ENCODE data around the gene DNAAF9. TPM values are rescaled to one million over a fixed set of nuclear protein-coding genes. Genes with fewer than 3 reads are reported as not detected.
"Not testable (repeated sequence)": the region's sequence is repeated elsewhere in the genome, so short reads cannot be mapped to it uniquely, and the experiment has no call there.

The DNAAF9 gene
- total RNA-seq, 6 experiments from 2014 or later = 11.7 to 15.5 (median 12.9) TPM

DNA sequence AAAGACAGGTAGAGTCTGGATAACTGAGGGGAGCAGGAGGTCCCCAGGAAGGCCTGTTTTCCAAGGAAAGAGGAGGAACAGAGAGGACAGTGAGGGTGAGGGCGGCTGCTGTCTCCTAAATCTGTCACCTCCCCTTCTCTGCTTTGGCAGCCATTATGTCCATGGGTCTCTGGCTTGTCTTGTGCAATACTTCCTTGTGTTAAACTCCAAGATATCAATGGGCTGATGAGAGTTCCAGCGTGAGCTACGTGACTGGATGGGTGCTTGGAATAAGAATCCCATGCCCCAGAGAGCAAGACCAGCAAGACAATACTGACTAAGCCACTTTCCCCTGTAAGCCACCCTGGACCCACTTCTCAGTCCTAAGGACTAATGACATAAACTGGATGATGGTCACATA, 26.3 kb upstream of the DNAAF9 start:
- Mint-ChIP-seq H3K27me3 (ENCODE audit: insufficient read depth) (peaks cover 12% of the 10 kb centered on the region), H3K4me3 (no peak overlapping the region), H3K4me1 (ENCODE audit: low read depth) (peaks cover 7% of the 10 kb centered on the region), H3K36me3 (ENCODE audit: low read depth) (no peaks in the 10 kb centered on the region), H3K27ac (no peak overlapping the region), H3K9me3 (no peaks in the 10 kb centered on the region)
- DNase-seq = no peak
- TF ChIP-seq, protein P1, sequence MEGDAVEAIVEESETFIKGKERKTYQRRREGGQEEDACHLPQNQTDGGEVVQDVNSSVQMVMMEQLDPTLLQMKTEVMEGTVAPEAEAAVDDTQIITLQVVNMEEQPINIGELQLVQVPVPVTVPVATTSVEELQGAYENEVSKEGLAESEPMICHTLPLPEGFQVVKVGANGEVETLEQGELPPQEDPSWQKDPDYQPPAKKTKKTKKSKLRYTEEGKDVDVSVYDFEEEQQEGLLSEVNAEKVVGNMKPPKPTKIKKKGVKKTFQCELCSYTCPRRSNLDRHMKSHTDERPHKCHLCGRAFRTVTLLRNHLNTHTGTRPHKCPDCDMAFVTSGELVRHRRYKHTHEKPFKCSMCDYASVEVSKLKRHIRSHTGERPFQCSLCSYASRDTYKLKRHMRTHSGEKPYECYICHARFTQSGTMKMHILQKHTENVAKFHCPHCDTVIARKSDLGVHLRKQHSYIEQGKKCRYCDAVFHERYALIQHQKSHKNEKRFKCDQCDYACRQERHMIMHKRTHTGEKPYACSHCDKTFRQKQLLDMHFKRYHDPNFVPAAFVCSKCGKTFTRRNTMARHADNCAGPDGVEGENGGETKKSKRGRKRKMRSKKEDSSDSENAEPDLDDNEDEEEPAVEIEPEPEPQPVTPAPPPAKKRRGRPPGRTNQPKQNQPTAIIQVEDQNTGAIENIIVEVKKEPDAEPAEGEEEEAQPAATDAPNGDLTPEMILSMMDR (IDR thresholded peaks at IDR 0.05) = no peak

DNA sequence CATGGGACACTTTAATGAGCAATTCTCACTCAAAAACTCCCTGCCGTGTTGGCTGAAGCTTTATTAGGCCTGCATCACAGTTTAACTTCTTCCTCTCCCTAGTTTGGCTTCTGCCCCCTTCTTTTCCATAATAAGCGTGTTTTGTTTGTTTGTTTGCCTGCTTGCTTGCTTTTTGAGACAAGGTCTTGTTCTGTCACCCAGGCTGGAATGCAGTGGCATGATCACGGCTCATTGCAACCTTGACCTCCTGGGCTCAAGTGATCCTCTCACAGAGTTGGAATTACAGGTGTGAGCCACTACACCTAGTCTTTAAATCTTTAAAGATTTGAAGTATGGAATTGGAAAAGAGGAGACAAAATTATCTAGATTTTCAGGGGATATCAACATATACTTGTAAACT, 25.4 kb upstream of the DNAAF9 start:
- no peak for DNase-seq
- H3K27ac Mint-ChIP-seq = no peak overlapping the region

DNA sequence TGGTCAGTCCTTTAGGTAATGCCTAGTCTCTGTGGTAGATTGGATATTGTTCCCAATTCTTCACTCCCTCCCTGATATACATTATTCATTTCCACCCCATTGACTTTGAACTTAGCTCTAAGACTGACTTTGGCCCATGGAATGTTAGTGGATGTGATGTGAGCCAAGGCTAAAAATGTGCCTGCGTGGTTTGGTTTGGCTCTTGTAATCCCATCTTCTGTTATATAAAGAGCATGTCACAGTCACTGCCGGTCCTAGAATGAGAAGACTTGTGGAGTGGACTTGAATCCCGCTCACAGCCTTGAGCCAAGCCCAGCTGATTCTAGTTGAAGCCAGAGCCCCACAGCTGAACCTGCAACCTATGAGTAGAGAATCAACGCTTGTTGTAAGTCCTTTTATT, 23.6 kb upstream of the DNAAF9 start:
- TF ChIP-seq, protein P1 (IDR thresholded peaks at IDR 0.05) = no peak
- Mint-ChIP-seq H3K27me3 (ENCODE audit: insufficient read depth) (peaks cover 12% of the 10 kb centered on the region), H3K36me3 (ENCODE audit: low read depth) (no peaks in the 10 kb centered on the region), H3K9me3 (no peaks in the 10 kb centered on the region), H3K4me1 (ENCODE audit: low read depth) (peaks cover 7% of the 10 kb centered on the region), H3K27ac (no peak overlapping the region), H3K4me3 (no peak overlapping the region)
- peak; percentile 16 for DNase-seq

More for the DNA sequence above, 25.4 kb upstream of the DNAAF9 start:
- TF ChIP-seq, protein P1 (IDR thresholded peaks at IDR 0.05) = no peak
- Mint-ChIP-seq H3K4me3 (no peak overlapping the region), H3K9me3 (no peaks in the 10 kb centered on the region), H3K27me3 (ENCODE audit: insufficient read depth) (peaks cover 12% of the 10 kb centered on the region), H3K36me3 (ENCODE audit: low read depth) (no peaks in the 10 kb centered on the region), H3K4me1 (ENCODE audit: low read depth) (peaks cover 7% of the 10 kb centered on the region)

DNA sequence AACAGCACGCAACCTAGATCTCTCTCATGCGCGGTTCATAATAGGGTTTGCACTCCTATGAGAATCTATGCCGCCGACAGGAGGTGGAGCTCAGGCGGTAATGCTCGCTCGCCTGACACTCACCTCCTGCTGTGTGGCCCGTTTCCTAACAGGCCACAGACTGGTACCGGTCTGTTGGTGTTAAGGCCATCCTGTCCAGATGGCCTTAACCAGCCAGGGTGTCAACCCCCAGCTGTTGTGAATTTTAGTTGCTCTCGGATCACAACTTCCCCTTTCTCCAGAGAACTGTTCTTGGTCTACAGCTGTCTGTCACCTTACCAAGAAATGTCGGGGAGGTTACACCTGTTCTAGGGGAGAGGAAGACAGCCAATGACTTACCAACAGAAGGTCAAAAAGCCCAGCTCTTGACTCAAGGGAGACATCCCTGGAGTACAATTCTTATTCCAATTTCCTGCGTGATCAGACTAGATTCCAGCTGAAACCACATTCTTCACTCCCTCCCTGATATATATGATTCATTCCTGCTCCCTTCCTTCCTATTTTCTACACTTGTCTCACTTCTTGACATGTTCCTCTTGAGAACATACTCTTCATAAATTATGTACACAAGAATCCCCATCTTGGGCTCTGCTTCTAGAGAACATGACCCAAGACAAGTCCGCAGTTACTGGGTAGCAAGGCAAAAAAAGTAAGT, 23.1 kb upstream of the DNAAF9 start:
- no peak for DNase-seq

DNA sequence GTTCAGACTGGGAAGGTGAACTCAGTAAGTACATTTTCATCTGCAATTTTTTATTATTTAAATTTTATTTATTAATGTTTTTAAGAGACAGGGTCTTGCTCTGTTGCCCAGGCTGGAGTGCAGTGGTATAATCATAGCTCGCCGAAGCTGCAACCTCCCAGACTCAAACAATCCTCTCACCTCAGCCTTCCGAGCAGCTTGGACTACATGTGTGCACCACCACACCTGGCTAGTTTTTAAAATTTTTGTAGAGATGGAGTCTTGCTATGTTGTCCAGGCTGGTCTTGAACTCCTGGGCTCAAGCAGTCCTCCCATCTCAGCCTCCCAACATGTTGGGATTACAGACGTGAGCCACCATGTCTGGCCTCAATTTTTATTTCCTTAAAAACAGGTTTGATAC, 19.3 kb upstream of the DNAAF9 start:
- H3K9me3 Mint-ChIP-seq; H3K27ac Mint-ChIP-seq; DNase-seq; H3K4me3 Mint-ChIP-seq; H3K4me1 Mint-ChIP-seq (ENCODE audit: low read depth); H3K36me3 Mint-ChIP-seq (ENCODE audit: low read depth): not testable (repeated sequence)
- H3K27me3 Mint-ChIP-seq (ENCODE audit: insufficient read depth) = peaks cover 10% of the 10 kb centered on the region

More for the DNA sequence above, 23.1 kb upstream of the DNAAF9 start:
- H3K4me1 Mint-ChIP-seq (ENCODE audit: low read depth) = peaks cover 7% of the 10 kb centered on the region
- no peak overlapping the region for H3K27ac Mint-ChIP-seq
- no peaks in the 10 kb centered on the region for H3K36me3 Mint-ChIP-seq (ENCODE audit: low read depth)
- no peak overlapping the region for H3K4me3 Mint-ChIP-seq
- TF ChIP-seq, protein P1 (IDR thresholded peaks at IDR 0.05) = no peak
- H3K9me3 Mint-ChIP-seq = no peaks in the 10 kb centered on the region
- peaks cover 12% of the 10 kb centered on the region for H3K27me3 Mint-ChIP-seq (ENCODE audit: insufficient read depth)

DNA sequence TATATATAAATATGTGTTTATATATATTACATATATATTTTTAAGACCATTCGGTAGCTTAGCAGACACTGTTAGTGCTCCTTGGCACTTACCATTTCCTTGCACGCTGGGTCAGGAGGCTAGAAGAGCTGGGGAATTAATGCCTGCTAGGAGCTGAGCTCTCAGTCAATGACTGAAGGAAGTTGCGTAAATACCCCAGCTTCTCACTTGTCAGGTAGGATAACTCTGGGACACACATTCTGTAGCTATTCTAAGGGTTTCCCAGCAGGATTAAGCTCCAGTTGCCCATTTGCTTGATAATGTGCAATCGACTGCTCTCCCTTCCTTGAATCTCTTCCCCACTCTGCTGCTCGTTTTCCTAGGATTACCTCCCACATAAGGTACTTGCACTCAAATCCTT, 15.7 kb upstream of the DNAAF9 start:
- H3K36me3 Mint-ChIP-seq (ENCODE audit: low read depth) = no peaks in the 10 kb centered on the region
- no peak overlapping the region for H3K4me3 Mint-ChIP-seq
- peaks cover 8% of the 10 kb centered on the region; the same call in 1 of the 2 replicates for H3K4me1 Mint-ChIP-seq (ENCODE audit: low read depth)
- H3K27me3 Mint-ChIP-seq (ENCODE audit: insufficient read depth) = peaks cover 4% of the 10 kb centered on the region
- DNase-seq = no peak
- TF ChIP-seq, protein P1 (IDR thresholded peaks at IDR 0.05) = no peak
- H3K27ac Mint-ChIP-seq = no peak overlapping the region
- no peaks in the 10 kb centered on the region for H3K9me3 Mint-ChIP-seq
